Colon (tissue), 2 donors: ENCODE results near the gene CST7.
"Not testable (repeated sequence)": the region's sequence is repeated elsewhere in the genome, so short reads cannot be mapped to it uniquely, and the experiment has no call there.

ENCODE experiments used
- FAIRE-seq: peaks from 2 replicates; lab custom pipeline; 2012; peaks lifted over from hg19 to GRCh38; lab: Jason Lieb, UNC
- donor health status: control.
- donor health status: control.

The CST7 gene

GRCh38 chr20:24929867-24930723 lies 19.0 kb upstream of the CST7 start:
- FAIRE-seq: peak; percentile 28

GRCh38 chr20:24930724-24931688 lies 18.1 kb upstream of the CST7 start:
- not testable (repeated sequence) for FAIRE-seq

- FAIRE-seq: not testable (repeated sequence)
Observed at GRCh38 chr20:24931893-24932292, 17.2 kb upstream of the CST7 start.

DNA sequence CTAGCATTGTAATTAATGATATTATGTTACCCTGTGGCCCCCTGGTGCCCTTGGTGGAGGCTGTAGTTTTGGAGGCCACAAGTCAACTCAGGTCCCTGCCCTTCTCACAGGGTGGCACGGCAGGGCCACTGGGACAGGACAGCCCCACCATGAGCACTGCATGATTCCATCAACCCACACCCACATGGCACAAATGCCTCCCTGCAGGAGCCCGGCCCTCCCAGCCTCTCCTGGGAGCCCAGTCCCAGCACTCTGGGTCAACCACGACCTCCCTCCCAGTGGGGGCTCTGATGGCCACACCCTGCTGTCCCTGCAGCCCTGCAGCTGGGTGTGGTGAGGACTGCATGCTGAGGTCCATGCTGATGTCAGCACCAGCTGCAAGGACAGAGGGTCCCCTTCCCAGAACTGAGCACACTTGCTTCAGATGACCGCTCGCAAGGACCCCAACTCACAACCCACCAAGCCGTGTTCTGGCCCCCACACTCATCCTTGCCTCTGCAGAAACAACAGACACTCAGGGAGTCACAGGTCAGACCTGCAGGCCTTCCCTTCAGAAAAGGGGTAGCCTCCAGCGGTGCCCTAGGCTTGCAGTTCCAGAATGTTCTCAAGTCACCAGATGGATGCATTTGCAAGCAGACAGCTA lies 15.7 kb upstream of the CST7 start:
- no peak for FAIRE-seq

GRCh38 chr20:24934101-24934661 lies 14.9 kb upstream of the CST7 start:
- no peak for FAIRE-seq

DNA sequence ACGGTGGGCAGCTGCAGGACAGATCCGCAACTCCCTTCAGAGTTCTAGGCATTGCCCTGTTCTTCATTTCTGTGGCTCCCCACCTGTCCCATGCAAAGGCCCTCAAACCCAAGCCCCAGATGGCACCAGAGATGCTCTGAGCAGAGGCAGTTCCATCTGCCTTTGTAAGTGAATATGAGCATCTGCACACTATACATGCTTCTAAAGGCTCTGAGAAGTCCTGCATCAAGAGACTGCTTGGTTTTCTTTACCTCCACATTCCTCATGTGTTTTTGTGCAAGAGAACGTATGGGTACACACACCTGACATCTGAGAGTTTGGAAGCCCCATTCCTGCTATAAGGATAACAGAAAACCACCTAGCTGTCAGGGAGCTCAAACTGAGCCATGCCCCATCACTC lies 14.4 kb upstream of the CST7 start:
- no peak for FAIRE-seq

- FAIRE-seq: no peak
Observed at GRCh38 chr20:24935140-24935539, 13.9 kb upstream of the CST7 start.

DNA sequence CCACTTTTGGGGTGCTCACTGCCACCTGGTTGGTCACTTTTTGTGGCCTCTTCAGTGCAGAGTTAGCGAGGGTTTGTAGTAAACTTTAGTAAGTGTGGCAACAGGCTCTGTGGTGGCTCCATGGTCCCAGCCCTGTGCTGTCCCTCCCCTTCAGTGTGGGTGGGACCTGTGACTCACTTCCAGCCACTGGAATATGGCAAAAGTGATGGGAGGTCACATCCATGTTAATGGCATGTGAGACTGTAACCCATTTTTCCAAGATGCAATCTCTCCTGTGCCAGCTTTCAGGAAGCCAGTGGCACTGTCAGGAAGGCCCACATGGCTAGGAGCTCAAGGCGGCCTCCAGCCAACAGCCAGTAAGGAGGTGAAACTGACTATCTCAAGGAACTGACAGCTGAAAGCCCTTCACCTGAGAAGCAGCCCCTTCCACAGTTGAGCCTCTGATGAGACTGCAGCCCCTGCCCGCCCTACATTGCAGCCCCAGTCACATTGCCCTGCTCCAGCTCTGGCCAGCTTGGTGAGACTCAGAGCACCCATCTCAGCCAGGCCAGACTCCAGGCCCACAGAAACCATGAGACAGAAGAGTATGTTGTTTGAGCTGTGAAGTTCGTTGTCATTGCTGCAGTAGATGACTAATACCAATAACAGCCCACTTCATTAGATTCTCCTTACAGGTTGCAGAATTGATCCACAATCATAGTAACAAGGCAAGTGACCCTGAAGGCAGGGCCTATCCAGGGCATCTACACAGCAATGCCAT lies 13.1 kb upstream of the CST7 start:
- FAIRE-seq: no peak

GRCh38 chr20:24936526-24937407 lies 12.3 kb upstream of the CST7 start:
- no peak for FAIRE-seq

DNA sequence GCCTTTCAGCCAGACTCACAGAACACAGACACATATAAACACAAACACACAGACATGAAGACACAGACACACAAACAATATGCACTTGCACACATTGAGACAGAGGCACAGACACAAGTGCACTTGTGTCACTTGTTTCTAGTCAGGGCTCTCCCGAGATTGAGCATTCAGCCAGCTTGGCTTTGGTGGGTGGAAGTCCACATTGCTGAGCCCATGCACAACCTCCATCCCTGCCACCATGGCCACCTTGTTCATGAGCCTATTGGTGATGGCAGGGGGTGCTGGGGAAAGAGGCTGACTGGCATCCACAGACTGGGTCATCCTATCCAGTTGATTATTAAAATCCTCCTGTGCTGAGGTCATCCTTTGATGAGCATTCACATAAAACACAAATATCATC lies 11.5 kb upstream of the CST7 start:
- FAIRE-seq: no peak

DNA sequence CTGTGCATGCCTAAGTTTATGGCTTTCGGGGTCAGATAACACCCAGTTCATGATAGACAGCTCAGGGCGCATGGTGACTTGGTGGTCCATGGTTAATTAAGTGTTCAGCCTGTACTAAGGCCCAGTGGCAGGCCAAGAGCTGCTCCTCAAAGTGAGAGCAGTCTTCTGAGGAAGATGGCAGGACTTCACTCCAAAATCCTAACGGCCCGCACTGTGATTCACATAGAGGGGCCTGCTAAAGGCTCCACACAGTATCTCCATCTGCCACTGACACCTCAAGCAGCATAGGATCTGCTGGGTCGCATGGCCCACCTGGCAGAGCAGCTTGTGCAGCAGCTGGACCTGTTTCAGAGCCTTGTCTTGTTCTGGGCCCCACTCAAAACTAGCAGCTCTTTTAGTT lies 10.6 kb upstream of the CST7 start:
- no peak for FAIRE-seq

DNA sequence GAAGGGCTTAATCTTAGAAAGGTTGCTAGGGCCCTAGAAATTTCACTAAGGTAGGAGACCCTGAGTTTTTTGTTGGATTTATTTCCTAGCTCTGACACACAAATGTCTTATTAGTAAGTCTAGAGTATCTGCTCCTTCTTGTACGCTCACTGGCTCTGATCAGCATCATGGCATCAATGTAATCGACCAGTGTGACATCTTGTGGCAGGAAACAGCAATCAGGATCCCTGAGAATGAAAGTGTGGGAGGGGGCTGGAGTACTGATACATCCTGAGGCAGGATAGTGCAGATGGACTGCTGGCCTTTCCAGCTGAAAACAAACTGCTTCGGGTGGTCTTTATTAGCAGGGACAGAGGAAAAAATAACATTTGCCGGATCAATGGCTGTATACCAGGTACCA lies 10.0 kb upstream of the CST7 start:
- FAIRE-seq: no peak

GRCh38 chr20:24942679-24943078 lies 6.4 kb upstream of the CST7 start:
- FAIRE-seq: no peak

DNA sequence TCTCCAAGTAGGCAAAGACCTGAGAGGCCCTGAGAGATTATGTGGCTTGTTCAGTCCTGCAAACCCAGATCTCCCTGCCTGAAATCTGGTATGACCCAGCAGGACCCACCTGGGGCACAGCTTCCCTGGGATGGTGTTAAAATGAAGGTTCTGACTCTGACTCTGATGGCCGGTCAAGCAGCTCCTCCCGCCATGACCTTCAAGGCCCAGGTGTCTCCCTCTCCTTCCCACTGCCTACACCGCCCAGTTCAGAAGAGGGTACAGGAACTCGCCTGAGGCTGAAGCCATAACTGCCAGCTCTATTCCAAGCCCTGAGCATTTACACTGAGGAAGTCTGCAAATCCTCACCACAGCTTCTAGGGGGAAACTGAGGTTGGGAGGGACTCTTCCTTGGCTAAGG lies 5.9 kb upstream of the CST7 start:
- no peak for FAIRE-seq

DNA sequence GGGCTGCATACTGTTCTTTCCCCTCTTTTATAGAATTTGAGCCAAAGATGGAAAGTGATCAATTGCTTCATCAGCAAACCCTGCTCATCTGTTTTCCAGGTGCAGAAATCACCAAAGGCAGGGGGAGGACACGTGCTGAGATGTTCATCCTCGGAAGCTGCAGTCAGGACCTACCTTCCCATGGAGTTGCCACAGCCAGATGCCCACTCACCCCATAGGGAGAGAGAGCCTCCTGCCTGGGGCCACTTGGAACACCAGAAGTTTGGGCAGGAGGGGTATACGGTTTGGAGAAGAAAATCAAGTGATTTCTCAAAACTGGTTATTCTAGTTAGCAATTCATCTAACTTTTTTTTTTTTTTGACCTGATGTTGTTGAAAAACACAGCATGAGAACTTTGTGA lies 5.3 kb upstream of the CST7 start:
- no peak for FAIRE-seq

DNA sequence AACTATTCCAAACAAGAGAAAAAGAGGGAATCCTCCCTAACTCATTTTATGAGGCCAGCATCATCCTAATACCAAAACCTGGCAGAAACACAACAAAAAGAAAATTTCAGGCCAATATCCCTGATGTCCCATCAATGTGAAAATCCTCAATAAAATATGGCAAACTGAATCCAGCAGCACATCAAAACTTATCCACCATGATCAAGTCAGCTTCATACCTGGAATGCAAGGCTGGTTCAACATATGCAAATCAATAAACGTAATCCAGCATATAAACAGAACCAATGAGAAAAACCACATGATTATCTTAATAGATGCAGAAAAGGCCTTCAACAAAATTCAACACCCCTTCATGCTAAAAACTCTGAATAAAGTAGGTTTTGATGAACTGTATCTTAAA lies 2.7 kb upstream of the CST7 start:
- not testable (repeated sequence) for FAIRE-seq

DNA sequence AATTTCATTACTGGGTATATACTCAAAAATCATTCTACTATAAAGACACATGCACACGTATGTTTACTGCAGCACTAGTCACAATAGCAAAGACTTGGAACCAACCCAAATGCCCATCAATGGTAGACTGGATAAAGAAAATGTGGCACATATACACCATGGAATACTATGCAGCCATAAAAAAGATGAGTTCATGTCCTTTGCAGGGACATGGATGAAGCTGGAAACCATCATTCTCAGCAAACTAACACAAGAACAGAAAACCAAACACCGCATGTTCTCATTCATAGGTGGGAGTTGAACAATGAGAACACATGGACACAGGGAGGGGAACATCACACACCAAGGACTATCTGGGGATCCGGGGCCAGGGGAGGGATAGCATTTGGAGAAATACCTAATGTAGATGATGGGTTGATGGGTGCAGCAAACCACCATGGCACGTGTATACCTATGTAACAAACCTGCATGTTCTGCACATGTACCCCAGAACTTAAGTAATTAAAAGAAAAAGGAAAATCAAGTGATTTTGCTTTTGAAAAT lies 602 bp upstream of the CST7 start:
- FAIRE-seq: not testable (repeated sequence)

GRCh38 chr20:24949756-24950127 lies 673 bp downstream of the CST7 start:
- no peak for FAIRE-seq

DNA sequence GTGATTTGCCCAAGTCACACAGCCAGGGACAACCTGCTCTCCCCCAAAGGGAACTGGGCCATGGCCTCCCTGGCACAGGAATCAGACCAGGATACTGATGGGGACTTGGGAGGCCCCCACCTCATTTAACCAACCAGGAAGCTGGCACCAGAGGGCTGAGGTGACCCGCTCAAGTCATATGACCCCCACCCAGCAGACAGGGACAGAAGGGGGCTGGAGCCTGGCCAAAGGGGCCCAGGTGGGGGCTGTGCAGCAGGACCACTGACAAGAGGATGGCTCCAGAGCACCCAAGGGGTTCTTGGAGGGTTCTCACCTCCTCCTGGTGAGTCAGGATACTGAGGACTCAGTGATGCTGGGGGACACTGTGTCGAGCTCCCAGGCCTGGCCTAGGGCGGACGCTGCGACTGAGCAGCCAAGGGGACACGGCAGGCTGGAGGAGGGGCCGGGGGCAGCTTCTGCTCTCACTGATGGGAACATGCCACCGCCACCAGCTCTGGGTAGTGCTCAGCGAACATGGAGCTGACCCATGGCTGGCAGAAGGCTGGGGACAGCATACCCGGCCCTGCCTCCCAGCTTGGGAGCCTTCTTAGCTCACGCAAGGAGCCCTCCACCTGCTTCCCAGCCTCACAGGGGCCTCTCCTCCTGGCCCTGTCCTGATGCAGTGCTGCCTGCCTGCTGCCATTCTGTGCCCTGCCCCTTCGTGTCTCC lies 1.2 kb downstream of the CST7 start:
- FAIRE-seq: no peak
